ENCODE results near the gene KIF26A.

KIF26A gene

DNA sequence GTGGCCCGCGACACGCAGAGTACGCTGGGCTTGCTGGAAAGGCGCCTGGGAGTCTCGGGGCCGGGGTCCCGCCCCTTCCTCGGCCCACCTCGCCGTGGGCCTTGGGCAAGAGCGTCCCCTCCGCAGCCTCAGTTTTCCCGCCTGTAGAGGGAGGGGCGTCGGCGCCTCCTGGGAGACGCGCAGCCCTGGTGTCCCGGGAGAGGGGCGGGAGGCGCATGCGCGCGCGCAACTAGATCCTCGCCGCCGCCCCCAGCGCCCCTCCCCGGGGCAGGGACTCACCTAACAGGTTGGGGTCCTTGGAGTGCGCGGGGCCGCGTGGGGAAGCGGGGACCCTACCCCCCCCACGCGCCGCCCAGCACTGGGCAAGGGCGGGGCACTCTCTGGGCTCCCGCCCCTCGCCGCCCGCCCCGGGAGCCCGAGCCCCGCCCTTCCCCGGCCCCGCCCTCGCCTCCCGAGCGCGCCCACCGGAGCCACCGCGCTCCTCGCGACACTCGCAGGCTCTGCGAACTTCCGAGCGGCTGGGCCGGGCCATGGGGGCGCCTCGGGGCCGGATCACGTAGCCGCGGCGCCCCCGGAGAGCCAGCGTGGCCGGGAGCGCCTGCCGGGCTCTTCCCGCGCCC, at the start of gene KIF26A:
Gene KIF26A, plus strand, starts transcription at position 490 of the 620 bp plus-strand sequence. CDS start 136 bp downstream, outside the sequence.
- peak; percentile 69 for DNase-seq (ENCODE audit: low spot score)

DNA sequence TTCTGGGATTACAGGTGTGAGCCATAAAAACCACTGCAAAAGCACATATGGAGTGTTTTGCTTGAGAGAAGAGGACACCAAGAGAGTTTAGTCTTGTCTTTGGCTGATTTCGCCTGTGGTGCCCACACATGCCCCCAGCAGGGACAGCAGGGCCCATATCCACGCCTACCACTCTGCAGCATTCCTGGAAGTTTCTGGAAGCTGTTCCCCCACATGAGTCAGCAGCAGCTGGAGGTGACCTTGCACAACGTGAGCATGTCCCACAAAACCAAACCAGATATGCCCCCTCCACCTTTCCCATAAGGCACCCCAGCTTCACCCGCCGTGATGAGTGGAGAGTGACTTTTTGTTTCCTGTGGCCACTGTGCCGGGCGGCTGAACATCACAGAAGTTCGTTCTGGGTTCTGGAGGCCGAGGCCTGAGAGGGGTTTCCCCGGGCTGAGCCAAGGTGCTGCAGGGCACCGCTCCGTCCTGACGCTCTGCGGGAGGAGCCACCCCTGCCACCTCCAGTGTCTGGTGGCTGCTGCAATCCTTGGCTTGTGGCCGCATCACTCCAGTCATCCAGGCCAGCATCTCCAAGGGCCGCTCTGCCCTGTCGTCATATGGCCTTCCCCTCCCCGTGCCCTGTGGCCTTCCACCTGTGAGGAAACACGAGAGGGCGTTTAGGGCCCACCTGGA, 48.2 kb upstream of the KIF26A start:
- no peak for DNase-seq (ENCODE audit: low spot score)

DNA sequence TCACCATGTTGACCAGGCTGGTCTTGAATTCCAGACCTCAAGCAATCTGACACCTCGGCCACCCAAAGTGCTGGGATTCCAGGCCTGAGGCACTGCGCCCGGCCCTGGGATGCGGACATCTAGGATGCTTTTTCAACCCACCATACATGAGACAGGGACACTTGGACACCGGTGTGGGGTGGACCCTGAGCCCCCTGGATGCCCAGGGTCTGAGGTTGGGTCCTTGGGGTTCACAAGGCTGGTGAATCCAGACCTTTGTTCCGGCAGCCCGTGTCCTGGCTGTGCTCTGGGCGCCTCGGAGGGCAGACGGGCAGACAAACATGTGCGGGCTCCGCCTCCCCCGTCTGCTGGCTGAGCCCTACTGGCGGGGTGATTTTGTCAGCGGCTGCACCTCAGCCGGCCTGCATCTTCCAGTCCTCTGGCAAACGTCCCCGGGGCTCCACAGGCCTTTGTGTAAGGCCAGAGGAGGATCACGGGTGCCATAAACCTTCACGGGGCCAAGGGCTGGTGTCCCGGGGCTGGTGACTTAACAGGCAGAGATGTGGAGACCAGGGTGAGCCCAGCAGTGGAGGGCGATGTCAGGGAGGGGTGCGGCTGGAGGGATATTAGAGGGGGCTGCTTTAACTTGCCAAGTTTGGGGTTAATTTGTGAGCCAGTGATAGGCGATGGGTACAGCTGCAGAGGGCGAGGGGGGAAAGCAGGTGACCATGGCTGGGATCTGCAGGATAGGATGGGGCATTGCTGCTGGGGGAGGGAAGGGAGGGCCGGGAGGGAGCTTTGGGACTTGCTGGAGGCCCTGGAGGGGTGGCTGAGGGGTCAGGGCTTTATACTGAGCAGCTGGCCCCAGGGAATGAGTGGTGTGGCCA, 47.1 kb upstream of the KIF26A start:
- no peak for DNase-seq (ENCODE audit: low spot score)

DNA sequence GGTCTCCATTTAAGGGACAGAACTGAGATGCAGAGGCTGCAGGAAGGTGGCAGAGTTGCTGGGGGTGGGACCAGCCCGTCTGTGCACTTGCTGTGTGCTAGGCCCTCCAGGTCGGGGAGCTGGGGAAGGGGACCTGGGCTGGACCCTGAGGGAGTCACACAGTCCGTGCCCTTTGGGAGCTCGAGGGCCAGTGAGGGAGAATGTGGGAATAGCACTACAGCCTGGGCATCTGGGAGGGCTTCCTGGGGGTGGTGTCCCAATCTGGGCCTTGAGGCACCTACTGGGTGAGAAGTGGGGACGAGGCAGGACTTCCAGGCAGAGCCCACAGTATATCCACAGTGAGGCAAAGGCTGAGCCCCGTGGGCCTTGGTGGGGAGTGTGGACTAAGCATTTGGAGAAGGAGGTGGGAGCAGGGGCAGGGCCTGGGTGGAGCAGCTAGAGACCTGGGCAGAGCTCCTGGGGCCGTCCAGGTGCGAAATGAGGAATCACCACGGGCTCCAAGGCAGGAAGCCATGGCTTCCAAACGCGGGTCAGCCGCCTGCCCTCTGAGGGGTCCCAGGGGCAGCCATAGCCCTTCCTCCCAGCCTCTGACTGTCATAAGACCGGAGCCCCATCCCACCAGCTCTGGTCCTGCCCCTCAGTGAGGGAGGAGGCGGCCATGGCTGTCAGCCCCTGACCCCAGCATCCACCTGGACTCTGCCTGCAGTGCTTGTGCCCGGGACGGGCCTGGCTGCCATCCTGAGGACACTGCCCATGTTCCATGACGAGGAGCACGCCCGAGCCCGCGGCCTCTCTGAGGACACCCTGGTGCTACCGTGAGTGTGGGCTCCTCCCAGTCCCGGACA, 46.2 kb upstream of the KIF26A start:
- no peak for DNase-seq (ENCODE audit: low spot score)

DNA sequence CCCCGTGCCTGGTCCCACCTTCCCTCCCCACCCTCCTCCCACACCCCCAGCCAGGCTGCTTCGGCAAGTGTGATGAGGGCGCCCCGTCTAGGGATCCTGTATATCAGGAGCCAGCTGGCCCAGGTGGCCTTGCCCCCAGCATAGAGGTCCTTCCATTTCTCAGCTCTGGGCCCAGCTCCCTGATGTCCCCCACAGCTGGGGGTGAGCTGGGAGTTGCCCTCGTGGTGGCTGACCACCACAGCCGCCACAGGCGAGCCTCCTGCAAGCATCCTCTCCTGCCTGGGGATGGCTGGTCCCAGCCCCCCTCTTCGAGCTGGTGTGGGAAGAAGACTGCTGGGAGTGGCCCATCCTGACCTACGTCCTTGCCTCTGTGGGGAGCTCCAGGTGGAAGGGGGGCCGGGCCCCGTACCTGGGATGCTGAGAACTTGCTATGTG, 45.4 kb upstream of the KIF26A start:
- DNase-seq (ENCODE audit: low spot score): no peak

DNA sequence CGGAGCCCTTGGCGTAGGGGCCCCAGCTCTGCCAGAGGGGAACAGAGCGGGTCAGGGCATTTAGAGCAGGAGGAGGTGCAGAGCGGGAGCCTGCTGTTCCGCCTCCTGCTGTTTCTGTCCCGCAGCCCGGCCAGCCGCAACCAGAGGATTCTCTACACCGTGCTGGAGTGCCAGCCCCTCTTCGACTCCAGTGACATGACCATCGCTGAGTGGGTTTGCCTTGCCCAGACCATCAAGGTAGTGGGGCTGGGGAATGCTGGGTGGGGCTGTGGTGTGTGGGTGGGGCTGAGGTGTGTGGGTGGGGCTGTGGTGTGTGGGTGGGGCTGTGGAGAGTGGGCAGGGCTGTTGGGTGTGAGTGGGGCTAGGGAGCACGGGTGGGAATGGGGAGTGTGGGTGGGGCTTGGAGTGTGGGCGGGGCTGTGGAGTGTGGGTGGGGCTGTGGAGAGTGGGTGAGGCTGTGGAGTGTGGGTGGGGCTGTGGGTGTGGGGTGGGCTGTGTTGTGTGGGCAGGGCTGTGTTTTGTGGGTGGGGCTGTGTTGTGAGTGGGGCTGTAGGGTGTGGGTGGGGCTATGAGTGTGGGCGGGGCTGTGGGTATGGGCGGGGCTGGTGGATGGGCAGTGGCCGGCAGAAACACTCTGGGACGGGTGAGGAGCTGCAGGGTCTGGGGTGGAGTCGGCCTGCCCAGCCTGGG, 44.9 kb upstream of the KIF26A start:
- peak; percentile 19 for DNase-seq (ENCODE audit: low spot score)

DNA sequence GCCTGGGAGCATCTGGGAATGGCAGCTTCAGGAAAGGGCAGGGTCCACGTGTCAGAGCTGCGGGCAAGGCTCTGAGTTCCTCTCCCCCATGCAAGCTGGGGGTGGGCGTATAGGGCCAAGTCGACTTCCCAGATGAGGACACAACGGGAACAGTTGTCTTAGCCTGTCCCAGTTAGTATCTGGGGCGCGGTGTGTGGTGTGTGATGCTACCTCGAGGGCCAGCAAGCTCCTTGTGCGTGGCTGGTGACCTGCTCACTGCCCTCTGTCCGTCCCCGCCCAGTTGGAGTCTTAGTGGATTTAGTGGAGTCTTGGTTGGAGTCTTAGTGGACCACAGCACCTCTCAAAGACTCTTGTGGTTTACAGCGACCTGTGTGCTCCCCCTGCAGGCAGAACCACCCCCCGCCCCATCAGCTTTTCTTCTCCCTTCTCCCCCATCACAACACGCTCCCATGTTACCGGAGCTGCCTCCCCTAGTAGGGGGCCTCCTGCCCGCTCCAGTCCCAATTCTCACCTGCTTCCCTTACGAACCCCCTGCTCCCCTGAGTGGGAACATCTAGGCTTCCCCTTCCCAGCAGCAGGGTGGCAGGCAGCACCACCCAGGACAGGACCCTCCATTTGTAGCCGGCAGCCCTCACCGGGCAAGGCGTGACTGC, 44.2 kb upstream of the KIF26A start:
- DNase-seq (ENCODE audit: low spot score): no peak

- peak; percentile 64 for DNase-seq (ENCODE audit: low spot score)
Observed at GRCh38 chr14:104094709-104095425, 43.5 kb upstream of the KIF26A start.

DNA sequence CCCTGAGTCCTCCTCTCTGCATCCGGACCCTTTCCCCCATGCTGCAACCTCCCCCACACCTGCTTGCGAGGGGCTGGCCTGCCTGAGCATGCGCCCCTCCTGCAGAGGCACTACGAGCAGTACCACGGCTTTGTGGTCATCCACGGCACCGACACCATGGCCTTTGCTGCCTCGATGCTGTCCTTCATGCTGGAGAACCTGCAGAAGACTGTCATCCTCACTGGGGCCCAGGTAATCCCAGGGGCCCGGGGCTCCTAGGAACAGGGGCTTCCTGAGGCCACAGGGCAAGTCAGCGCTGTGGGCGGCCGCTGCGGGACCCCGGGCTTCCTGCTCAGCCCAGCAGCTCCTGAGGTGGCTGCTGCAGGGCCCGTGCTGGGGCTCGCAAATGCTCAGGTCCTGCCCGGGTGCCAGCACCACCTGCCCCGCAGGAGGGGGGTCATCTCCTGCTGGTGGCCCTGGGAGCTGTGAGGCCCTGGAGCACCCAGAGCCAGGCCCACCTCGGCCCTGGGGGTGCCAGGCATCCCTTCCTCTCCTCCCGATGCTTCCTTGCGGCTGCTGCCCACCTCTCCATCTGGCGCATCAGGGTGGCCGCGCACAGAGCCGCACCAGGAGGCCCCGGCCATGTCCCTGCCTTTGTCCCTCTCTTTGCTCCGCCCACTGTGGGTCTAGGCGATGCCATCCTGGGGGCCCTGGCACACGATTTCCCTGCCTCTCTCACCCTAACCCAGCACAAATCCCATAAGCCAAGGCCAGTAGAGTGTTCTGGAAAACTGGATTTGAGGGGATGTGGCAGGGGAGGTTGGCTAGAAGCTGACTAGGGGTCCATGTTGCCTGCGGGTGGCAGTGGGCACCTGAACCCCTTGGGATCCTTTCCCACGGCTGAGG, 42.7 kb upstream of the KIF26A start:
- no peak for DNase-seq (ENCODE audit: low spot score)

DNA sequence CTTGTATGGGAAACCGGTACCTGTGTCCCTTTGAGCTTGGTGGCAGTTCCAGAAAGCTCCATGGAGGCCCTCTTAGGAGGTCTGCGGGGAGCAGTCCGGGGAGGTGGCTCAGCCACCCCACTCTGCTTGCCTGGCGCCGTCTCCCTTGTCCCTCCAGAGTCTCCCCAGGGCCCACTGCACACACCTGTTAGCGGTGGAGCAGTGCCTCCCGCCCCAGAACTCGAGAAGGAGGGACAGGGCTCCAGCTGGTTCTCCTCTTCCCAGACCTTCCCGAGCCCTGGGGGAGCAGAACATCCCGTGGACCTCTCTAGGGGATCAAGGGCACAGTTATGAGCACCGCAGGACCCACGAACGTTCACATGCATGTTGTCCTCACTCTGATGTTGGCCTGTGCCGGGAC, 42.1 kb upstream of the KIF26A start:
- DNase-seq (ENCODE audit: low spot score): no peak

DNA sequence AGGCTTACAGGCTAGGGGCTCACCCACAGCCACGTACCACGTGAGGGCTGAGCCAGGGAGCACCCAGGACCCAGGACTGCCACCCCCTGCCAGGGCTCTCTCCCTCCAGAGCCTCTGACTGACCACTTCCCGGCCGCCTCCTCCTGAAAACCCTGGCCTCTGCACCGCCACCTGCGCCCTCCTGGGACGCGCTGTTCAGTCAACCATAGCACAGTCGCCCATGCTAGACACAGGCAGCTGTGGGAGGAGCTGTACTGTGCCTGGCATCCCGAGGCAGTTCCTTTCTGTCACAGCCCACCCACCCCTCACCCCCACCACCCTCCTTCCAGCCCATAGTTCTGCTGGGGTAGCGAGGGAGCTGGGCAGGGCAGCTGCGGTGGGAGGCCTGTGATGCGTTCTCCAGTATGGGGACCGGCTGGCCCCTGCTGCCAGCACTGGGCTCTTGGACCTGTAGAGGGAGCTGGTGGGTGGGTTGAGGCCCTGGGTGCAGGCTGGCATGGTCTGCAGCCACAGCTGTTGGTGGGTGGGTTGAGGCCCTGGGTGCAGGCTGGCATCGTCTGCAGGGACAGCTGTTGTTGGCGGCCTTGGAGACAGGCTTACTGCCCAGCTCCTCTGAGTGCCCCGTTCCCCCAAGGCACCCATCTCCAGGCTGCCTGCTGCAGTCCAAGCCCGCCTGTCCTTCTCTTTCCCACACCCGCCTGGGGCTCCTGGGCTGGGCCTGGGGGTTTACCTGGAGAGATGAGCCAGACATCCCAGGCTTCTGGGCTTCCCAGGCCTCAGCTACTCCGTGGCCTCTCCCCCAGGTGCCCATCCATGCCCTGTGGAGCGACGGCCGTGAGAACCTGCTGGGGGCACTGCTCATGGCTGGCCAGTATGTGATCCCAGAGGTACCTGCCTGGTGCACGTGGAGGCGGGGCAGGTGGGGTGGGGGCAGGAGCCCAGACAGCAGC, 41.4 kb upstream of the KIF26A start:
- no peak for DNase-seq (ENCODE audit: low spot score)

DNA sequence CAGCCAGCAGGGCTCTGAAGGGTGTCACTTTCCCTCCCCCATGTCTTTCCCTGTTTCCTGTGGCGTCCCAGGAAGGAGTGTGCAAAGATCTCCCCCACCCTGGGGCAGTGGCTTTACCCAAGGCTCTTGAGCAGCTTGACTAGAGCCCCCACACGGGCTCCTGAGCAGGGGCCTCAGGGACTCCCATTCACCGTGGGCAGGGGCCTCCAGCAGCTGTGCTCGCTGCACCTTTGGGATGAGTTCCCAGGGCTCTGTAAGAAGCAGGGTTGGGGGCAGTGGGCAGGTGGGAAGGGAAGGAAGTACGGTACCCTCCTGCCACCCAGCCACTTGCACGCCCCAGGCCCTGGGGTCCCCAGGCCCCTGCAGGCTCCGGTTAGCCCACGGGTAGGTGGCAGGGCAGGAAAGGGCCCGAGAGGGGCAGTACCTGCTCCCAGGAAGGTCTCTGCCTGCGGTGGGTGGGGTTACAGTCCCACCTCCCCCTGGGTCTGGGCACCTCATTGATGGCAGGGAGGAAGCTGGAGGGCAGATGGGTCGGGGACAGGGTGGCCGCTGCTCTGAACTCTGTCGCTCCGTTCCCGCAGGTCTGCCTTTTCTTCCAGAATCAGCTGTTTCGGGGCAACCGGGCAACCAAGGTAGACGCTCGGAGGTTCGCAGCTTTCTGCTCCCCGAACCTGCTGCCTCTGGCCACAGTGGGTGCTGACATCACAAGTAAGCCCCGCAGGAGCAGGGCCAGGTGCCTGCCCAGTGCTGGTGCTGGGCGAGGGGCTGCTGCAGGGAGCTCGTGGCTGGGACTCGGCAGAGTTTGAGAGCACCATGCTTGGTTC, 39.9 kb upstream of the KIF26A start:
- no peak for DNase-seq (ENCODE audit: low spot score)

DNA sequence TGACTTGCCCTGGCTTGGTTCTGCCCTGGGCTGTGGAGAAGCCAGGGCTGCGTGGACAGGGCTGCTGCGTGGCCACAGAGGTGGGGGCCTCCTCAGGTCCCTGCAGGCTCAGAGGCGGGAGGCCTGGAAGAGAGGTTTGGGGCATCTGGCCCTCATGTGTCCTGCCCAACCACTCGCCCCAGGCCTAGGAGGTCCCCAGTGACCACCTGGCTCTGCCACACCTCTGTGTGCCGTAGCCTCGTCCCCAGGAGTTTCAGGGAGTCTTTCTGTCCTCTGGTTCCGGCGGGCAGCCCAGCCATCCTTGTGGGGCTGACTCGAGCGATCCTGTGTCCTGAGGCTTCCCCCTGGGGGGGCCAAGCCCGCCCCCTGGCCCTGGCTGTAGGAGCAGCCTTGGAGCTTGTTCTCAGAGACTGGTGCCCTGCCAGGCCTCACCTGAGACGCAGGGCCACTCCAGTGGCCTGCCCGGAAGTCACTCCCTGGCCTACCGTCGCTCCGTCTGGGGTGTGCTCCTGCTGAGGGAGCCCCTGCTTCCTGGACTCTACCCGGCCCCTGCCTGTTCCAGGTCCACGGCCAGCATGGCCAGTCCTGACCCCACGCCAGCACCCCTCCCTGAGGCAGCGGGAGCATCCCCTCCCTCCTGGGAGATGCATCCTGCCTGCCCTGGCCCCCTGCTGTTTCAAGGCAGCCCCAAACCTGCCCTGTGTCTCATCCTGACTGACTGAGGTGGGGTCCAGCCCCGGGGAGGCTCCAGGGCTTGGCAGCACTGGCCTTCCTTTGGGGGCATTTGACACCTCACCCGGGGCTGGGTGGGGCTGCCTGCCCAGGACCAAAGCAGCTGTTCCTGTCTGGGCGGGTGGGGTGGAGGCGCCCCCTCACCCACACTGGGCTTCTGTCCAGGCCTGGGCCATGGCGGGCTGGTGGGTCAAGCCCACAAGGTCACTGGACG, 39.0 kb upstream of the KIF26A start:
- no peak for DNase-seq (ENCODE audit: low spot score)

DNA sequence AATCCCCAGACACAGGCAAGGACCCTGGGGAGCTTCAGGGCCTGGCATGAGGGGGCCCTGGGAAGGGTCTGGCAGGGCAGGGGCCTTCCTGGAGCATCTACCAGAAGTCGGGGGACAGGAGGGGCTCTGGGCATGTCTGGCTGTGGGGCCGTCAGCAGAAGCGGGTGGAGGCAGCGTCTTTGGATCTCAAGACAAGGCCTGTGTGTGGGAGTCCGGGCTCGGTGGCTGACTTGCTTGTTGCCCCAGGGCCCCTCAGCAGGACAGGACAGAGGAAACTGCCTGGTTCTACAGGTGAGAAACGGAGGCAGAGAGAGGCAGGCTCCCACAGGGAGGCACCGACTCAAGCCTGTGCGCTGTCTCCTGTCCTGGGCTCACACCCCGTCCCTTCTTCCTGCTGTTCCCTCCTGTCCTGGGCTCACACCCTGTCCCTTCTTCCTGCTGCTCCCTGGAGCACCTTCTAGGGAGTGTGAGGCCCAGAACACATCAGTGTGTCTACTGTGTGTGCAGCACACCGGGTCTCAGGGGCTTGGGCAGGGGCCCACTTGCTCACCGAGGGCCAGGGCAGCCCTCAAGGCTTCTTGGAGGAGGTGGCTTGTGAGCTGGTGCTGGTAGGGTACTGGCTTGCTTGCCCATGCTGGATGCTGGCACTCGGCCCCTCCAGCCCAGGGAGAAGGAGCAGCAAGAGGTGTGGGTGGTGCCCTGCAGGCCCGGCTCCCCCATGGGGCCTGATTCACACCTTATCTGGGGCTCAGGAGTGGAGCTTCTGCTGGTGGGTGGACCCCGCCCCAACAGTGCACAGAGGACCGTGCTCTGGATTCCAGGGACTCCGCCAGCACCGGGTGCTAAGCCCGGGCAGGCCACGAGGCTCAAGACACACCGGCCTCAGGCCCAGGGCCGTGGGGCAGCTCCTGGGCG, 38.0 kb upstream of the KIF26A start:
- no peak for DNase-seq (ENCODE audit: low spot score)

DNA sequence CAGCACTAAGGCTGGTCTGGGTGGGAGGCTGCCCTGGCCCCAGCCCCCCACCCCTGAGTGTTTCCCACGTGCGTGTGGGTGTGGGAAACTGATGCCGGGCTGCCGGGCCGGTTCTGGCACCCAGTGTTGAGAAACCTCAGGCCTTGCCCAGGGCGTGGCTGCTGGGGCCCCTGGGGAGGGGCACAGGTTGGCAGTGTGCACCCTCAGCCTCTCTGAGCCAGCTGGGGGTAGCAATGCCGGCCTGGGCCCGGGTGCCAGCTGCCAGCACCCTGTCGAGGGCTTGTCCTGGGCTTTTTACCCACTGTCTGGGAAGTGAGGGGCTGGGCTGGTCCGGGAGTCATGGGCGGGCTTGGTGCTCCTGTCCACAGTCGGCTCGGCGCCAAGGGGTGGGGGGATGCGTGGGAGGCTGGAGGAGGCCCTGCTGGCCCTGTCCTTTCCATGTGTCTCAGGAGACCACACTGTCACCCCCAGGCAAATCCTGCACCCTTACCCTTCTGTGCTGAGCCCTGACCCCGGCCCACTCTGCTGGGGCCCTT, 37.2 kb upstream of the KIF26A start:
- no peak for DNase-seq (ENCODE audit: low spot score)

Measured in hematopoietic multipotent progenitor cell treated with erythropoietin and hydrocortisone succinate and interleukin-3 and kit ligand, for 15 days (in vitro differentiated cells).